Stimulated activated CD8-positive, alpha-beta memory T cell treated with anti-CD3 and anti-CD28 coated beads, Interleukin-4, amount 100 ng/mL, for 1 hour (primary cell): ENCODE results near the gene BTN2A1.
"Not testable (repeated sequence)": the region's sequence is repeated elsewhere in the genome, so short reads cannot be mapped to it uniquely, and the experiment has no call there.

Source experiments
- DNase-seq, 2 donors: peaks; one replicate each; pipeline ENCODE4 v3.0.0-alpha.2; 2020; ENCODE audit warnings: low read depth in 2 of 2, low spot score in 1 of 2

BTN2A1 gene

GRCh38 chr6:26457806-26458688 is at the start of gene BTN2A1:
BTN2A1 (plus strand) TSS chr6:26457955; CDS start chr6:26458637, 682 bp downstream.
- DNase-seq, result peak in 1 of 2 donors; percentile 39

GRCh38 chr6:26408828-26409730 is 48.7 kb upstream of the BTN2A1 start:
- DNase-seq, result no peak

- no peak for DNase-seq
Observed at GRCh38 chr6:26411751-26412150, 46.0 kb upstream of the BTN2A1 start.

DNA sequence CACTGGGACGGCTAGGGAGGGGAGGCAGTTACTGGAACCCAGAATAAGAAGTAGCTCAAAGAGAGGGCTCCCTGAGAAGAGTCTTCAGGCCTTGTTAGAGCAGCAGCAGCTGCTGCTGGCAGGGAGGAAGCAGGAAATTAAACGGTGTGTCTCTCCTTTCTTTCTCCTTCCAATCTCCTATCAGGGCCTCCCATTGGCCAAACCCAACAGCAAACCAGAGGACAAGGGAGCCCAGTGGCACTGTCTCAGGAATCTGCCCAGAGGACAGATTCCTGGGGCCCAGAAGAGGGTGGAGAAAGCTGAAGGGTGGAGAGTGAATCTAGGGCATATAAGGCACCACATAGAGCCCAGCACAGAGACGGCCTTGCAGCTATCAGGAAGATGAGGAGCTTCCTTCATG is 45.5 kb upstream of the BTN2A1 start:
- no peak for DNase-seq

DNA sequence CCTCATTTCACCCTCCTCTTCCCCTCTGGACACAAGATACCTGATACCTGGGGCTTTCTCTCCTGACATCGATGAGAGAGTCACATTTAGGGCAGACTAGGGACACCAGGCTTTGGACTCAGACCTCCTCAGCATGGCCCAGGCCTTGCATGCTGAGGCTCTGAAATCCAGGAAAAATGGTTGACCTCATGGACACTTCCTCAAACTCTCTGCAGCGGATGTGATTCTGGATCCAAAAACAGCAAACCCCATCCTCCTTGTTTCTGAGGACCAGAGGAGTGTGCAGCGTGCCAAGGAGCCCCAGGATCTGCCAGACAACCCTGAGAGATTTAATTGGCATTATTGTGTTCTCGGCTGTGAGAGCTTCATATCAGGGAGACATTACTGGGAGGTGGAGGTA is 44.8 kb upstream of the BTN2A1 start:
- DNase-seq, result no peak

DNA sequence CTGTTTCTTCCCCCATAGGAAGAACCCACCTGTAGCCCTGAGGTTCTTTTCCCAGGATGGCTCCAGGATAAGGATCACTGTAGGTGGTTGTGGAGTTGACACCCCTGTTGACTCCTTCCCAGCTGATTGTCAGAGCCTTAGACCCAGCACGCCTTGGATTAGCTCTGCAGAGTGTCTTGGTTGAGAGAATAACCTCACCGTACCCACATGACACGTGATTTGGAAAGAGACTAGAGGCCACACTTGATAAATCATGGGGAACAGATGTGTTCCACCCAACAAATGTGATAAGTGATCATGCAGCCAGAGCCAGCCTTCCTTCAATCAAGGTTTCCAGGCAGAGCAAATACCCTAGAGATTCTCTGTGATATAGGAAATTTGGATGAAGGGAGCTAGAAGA is 43.5 kb upstream of the BTN2A1 start:
- DNase-seq, result no peak

- DNase-seq, result no peak
Observed at GRCh38 chr6:26415036-26415614, 42.6 kb upstream of the BTN2A1 start.

GRCh38 chr6:26415791-26416190 is 42.0 kb upstream of the BTN2A1 start:
- no peak for DNase-seq

DNA sequence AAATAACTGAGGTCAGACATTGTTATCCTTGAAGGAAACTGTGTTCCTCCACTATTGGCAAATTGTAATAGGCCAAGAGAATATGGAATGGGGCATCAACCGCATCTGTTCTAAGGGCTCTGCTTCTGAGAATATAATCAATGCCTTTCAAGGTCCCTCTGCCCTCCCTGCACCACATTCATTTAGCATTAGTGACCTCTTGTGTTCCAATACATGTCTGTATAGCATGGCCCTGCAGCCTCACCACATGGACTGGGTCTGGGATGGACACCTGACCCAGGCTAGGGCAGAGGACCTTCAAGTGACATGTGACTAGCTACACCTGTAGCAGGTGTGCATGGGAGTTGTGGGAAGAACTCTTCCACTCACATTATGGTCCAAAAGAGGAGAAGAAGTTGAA is 41.5 kb upstream of the BTN2A1 start:
- no peak for DNase-seq

DNA sequence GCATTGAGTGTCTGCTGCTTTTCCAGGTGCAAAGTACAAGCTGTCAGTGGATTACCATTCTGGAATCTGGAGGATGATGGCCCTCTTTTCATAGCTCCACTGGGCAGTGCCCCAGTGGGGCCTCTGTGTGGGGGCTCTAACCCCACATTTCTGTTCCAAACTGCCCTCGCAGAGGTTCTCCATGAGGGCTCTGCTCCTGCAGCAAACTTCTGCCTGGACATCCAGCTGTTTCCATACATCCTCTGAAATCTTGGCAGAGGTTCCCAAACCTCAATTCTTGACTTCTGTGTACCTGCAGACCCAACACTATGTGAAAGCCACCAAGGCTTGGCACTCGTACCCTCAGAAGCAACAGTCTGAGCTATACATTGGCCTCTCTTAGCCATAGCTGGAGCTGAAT is 39.7 kb upstream of the BTN2A1 start:
- DNase-seq, result not testable (repeated sequence)

DNA sequence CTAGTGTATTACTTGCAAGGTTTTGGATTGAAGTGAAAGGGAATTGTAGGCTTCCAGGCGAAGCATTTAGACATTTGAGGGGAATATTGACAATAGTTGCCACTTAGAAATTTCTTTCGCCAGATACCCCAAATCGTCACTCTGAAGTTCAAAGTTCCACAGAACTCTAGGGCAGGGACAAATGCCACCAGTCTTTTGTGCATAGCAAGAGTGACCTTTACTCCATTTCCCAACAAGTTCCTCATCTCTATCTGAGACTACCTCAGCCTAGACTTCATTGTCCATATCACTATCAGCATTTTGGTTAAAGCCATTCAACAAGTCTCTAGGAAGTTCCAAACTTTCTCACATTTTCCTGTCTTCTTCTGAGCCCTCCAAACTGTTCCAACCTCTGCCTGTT is 39.0 kb upstream of the BTN2A1 start:
- DNase-seq, result not testable (repeated sequence)

DNA sequence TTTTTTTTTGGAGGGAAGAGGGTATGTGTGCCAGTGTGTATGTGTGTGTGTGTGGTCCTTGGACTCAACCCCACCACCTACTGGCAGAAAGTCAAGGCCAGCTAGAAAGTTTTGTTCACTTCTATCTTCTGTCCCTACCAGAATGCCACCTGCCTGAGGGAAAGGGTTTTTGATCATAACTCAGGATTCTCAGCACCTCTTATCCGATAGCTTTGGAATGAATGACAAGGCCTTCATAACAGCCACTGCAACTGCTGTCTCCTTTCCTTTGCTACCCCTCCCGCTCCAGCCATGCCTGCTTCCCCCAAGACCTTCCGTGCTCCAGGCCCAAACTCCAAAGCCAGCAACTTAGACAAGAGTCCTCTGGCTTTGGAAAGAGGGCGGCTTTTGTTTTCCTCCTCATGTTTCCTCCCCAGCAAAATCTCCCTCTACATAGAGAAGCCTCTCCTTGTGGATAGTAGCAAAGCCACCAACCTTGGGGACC is 37.0 kb upstream of the BTN2A1 start:
- DNase-seq, result no peak

- no peak for DNase-seq
Observed at GRCh38 chr6:26421259-26422144, 36.3 kb upstream of the BTN2A1 start.

GRCh38 chr6:26422329-26422728 is 35.4 kb upstream of the BTN2A1 start:
- DNase-seq, result no peak

- DNase-seq, result no peak
Observed at GRCh38 chr6:26426691-26427450, 30.9 kb upstream of the BTN2A1 start.

DNA sequence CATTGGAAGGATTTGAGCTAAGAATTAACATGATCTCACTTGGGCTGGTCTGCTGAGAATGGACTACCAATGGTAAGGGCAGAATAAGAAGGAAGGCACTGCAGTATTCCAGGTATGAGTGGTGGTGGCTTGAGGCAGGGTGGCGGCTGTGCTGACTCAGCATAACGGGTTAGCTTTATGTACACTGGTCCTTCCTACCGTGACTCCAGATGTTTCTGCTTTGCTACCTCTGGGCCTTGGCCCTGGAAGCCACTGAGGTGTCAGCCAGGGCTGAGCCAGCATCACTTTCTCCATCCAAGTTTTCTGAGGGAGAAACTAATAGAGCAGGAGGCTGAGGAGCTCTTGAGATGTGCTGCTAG is 30.3 kb upstream of the BTN2A1 start:
- no peak for DNase-seq

DNA sequence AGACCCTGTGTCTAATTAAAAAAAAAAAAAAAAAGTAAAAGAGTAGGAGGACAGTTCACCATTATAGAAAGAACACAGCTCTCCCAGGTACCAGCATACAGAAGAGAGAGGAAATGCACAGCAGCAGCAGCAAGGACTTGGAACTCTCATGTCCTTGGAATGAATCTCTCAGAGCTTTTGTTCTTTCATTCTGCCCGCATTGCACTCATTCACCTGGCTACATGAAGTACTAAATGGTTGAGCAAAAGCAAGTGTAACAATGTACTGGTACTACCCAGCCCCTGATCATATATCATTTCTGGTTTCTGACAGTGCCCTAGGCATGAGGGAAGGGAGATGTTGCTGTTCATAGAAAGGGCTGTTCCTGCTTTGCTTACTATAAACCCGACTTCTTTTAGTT is 29.5 kb upstream of the BTN2A1 start:
- DNase-seq, result no peak

DNA sequence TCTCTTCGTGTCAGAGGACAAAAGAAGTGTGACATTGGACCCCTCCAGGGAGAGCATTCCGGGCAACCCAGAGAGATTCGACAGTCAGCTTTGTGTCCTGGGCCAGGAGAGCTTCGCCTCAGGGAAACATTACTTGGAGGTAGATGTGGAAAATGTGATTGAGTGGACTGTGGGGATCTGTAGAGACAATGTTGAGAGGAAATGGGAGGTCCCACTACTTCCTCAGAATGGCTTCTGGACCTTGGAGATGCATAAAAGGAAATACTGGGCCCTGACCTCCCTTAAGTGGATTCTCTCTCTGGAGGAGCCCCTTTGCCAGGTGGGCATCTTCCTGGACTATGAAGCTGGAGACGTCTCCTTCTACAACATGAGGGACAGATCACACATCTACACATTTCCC is 27.0 kb upstream of the BTN2A1 start:
- DNase-seq, result no peak

DNA sequence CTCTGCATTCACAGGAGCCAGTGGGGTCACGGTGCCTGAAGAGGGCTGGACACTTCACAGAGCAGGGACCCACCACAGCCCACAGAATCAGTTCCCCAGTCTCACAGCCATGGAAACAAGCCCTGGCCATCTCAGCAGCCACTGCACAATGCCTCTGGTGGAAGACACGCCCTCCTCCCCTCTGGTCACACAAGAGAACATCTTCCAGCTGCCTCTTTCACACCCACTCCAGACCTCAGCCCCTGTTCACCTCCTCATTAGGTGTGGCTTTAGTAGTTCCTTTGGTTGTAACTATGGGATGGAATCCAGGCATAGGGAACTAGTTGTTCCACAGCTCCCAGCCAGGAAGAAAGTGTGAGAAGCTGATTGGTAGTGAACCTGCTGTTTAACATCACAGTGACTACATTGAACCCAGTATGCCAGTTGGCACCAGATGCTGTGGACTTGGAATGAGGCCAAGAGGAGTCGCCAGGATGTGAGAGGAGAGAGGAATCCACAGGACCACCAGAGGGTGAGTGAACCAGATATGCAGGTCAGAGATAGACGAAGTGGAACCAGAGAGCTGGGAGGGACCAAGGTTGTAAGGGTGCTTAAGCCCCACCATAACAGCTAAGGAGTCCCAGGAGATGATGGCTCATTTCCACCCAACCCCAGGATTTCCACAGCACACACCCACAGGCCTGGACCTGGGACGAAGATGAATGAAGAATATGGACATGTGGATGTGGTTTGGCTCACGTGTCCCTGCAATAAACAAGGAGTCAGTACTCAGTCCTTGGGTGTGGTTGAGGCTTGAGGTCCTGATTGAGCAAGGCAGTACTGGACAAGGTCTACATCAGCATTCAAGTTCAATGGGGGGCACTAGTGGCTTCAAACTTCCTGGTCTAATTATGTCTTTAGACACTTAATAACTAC is 26.2 kb upstream of the BTN2A1 start:
- no peak for DNase-seq
